GM21723 (cell line): ENCODE measurements around the gene SEMA3D.
A peak's percentile ranks its signal among the peaks of the same experiment; 100 is the strongest.

Source experiments
- ATAC-seq: cut with Tn5 transposase; IDR thresholded peaks from one replicate; pipeline ENCODE4 v1.9.1; 2021; ENCODE audit warnings: mild to moderate bottlenecking, moderate library complexity; ENCODE audit not compliant: unreplicated experiment

SEMA3D gene

DNA sequence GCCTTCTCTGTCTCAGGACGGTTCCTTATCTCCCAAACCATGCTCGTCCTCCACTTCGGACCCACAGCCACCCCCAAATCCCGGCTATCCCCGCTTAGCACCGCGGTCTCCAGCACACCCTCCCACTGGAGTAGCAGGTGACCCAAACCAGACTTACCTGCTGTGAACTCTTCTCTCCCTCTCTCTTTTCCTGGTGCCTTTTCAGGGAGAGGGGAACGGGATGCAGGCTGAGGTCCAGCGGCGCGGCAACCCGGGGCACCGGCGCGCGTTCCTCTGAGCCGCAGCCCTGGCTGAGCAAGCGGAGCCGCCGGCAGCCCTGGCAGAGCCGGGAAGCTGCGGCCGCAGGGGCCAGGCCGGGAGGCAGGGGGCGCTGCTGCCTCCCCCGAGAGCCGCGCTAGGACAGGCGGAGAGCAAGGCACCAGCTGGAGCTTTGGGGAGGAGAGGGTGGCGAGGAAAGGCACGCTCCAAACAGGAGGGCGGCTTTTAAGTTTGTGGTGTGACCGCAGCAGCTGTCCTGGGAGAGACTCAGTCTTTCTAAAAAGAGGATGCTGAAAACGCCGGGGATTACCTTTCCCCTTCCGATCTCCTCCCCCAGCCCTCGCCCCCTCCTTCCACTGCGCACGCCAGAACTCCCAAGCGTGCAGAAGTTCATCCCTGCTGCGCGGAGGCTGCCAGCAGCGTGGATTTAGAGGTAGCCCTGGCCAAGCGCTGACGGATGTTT, at the start of gene SEMA3D:
Gene SEMA3D (minus strand): TSS at position 536 of the 721 bp plus-strand sequence. CDS start 65,165 bp downstream, outside the sequence.
- ATAC-seq, result peak; percentile 96

DNA sequence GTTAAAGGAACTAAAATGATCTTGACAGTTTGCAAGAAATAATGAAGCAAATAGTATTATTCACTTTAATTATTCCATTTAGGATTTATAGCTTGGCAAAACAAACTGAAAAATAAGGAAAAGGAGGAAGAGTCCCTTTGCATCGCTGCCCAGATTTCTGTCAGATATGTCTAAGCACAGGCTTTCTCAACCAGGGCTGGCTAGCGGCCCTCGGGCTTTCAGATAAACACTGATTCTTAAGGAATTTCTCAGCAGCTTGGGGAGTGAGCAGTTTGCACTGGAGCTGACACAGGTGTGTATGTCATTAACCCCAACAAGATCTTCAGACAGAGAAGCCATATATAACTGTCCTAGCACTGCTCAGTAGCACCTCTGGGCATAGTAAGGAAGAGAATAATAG, 47.9 kb upstream of the SEMA3D start:
- no peak for ATAC-seq

DNA sequence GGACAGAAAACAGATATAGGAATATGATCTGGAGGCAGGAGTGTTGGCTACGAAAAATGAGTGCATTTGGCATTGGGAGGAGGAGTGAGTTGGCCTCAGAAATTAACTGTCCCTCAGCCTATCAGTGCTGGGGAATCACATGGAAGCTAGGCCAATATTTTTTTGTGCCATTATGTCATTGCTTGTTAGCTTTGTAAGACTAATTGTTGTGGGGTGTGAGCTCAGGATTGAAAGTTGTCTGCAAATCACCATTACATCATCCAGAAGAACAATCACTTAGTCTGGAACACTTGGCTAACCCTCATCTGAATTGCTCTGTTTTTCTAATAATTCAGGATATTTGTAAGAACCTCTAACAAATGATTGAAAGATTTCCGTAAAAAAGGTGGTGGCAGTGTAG, 45.2 kb upstream of the SEMA3D start:
- no peak for ATAC-seq

DNA sequence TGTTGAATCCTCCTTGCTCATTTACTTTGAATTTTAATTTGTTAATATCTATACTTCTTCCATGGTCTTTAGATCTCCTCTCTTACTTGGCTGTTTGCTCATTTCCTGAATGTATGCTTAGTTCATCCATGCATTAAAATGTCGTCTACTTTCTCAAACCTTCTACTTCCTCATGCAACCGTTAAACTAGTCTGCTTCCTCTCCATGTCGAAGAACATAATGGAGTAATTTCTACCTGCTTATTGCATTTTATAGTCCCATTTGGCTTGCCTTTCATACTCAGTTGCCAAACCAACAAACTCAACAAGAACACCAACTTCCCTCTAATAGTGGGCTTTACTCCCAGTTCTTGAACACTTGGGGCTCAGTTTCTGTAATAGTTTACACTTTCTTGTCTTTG, 43.8 kb upstream of the SEMA3D start:
- no peak for ATAC-seq

DNA sequence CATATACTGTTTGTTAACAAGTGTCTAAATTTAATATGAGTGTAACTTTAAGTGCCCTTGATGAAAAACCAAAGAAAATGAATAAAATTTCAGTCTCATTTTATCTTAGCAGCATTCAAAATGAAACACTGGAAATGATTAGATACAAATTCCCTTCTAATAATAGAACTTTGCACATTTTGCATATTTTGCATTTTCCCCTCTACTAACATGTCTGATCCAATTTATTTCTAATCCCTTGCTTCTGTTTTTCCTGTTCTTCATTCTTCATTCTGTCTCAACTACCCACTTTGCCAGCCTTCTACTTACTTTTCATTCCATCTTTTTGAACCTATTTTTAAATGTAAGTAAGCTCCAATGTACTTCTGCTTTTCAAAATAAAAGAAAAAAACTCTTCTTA, 42.7 kb upstream of the SEMA3D start:
- ATAC-seq, result no peak

DNA sequence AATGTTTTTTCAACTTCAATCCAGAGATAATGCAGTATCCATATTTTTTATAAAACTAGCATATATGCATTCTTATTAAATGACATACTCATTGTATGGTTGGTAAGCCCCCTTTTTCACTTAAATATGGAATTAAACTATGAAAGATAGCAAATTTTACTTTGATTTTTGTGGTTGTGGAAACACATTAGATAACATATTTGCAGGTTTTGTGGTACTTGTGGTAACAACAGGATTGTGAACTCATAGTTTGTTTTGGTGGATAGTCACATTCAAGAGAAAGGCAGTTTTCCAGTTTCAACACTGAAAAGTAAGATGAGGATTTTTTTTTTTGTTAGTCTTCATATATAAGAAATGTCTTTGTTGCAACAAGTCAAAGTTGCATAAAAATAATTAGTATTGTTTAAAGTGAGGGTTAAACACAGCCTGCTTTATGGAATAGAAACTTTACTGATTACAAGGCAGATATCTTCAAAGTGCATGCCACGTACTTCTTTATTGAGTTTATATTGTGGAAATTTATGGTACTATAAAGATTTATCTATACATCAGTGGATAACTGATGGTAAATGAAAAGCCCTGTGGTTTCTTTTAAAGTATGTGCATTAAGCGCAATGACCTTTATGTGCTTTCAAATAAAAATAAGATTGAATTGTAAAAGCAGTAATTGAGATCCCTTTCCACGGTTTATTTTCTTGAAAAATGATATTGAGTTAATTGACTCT, 39.7 kb upstream of the SEMA3D start:
- no peak for ATAC-seq

DNA sequence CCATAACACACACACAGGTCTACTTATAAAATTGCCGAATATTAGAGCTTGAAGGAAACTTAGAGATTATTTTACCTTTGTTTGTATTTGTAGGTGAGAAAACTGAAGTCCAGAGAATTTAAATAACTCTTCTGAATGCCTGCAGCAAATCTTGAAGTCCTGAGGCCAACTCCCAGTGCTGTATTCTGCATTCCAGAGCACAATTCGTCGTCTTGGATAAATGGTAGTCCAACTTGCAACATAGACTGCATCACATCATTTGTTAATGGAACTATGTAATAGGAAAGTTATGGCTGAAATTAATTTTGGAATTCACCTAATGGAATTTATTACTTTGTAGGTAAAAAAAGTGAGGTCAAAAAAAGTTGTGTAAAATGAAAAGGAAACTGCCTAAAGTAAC, 37.3 kb upstream of the SEMA3D start:
- no peak for ATAC-seq

DNA sequence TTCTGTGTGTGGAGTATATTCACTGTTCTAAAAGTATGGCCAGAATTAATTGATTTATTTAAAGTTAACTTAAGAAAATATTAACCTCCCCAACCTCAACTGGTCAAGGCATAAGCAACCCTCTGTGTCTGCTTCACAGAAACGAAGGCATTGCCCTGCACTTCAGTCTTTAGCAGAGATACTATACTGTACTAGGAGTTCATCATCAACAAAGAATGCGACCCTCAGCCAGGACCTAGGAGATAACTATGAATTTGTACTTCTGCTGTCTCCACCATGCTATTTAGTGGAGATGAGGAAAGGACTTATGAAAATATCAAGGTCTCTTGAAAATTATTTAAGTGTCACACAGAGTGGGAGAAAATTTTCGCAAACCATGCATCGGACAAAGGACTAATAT, 35.7 kb upstream of the SEMA3D start:
- ATAC-seq, result no peak

DNA sequence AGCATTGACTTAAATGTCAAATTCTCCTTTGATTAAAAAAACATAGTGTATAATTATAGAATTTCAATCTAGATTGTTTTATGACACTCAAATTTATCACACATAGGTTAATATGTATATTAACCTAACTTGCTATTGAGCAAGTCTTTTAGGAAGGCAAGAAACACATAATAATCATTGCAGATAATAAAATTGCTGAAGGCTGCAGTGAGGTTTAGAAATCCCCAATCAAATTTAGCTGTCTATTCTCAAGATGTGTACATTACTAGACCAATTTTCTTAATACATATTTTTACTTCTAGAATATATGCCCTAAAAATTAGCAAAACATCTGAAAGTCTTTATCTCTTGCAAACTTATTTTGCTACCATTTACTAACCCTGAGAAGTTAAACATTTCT, 34.9 kb upstream of the SEMA3D start:
- no peak for ATAC-seq

DNA sequence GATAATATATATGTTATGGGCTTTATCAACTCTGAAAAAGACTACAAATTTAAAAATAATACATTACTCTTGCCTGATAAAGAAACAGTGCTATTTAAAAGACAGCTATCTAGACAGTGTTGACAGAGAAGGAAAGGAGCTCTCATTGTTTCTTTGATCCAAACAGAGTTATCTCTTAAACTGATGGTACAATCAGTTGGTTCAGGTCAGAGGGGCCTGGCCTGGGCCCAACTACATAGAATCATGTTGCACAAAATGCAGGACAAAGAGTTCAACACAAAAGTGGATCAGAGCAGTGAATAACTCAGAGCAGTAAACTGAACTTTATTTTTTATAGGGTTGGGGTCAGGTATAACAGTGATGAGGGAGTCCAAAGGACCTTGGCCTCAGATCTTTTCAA, 33.8 kb upstream of the SEMA3D start:
- no peak for ATAC-seq

DNA sequence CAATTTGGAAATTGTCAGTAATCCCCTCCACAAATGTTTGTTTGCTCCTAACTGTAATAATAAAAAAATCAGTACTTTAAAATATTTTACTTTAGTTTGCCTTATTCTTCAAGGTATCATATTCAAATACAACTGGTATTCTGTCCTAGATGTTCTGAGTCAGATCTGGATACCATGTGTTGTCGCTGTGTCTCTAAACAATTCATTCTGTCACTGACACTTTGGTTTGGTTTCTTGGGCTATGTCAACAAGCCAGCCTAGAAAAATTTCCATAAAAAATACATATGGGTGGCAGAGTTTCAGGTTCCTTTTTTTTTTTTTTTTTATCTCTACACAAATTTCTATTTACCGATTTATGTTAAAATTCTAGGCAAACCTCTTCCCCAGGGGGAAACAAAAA, 33.2 kb upstream of the SEMA3D start:
- no peak for ATAC-seq

DNA sequence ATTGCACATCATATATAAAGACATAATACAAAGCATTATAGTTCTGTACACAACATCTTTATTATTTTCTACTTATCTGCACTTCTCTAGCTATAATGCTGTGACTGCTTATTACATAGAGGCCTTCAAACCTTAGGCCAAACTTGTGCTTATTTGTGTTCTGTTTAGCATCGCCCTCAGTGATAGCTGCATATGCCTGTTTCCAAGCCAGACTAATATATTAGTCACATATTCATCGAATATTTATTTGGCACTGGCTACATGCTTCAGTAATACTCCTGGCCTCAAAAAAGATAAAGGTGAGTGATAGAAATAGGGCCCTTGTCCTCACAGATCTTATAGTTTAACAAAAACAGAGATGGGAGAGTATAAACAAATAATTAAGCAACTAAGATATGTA, 30.2 kb upstream of the SEMA3D start:
- no peak for ATAC-seq

DNA sequence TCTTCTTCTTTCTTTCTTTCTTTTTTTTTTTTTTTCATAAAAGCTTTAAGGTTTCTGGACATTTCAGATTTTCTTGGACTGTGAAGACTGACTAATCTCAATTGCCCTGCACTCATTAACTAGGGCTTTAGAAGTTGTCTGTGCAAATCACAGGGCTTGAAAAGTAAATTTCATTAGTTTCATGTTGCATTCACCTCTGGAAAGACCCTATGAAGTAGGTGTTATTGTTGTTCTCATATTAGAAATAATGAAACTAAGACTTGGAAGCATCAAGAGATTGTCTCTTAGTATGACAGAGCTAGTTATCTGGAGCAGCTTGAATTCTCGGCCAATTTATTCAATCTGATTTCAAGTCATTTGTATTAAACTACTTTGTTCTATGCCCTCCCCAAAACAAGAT, 28.2 kb upstream of the SEMA3D start:
- ATAC-seq, result peak; percentile 90

DNA sequence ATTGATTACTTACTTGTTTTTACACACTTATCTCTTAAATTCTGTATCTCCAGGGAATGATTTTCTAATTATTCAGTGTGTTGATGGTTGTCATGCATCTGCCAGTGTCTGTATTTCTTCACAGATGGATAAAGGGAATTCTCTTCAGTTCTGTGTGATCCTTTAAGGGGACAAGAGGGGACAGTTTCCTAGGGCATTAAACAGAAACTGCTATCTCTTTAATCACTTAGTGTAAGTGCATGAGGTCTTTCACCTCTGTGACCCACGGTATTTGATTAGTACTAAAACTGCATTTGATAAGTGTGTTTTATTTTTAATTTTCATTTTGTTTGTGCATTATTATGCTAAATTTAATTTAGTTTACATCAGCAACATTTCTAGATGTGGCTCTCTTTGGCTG, 26.6 kb upstream of the SEMA3D start:
- ATAC-seq, result no peak

DNA sequence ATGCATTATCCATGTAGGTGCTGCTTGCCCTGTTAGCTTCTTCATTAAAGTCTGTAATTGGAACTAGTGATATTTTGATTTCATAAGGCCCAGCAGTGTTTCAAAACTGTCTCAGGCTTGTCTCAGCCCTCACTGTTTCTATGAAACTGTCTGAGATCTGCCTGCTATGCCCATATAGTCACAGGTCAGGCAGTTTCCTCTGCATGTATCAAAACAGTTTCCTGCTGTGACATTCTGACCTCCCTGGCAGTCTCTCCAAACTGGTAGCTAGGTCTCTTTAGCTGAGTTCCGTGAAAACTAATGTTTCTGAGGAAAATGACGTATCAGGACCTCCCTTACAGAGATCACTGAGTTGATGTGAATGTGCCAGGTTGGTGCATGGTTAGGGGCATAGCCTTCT, 18.9 kb upstream of the SEMA3D start:
- no peak for ATAC-seq

DNA sequence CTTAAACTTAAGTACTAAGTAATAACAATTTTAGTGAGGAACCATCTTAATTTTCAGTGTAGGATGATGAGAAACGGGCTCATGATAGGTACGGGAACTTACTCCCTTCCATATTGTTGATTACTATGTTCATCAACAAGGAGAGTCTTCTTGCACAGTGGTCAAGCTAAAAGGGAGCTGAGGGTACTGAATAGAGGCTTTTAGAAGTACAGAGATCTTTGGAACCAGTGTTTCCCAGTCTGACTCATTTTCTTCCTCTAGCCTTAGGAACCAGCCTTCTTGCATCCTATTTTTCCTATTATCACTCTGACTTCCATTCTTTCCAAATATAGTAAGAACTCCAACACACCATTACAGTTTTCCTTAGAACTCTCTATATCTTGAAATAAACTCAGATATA, 17.6 kb upstream of the SEMA3D start:
- no peak for ATAC-seq

DNA sequence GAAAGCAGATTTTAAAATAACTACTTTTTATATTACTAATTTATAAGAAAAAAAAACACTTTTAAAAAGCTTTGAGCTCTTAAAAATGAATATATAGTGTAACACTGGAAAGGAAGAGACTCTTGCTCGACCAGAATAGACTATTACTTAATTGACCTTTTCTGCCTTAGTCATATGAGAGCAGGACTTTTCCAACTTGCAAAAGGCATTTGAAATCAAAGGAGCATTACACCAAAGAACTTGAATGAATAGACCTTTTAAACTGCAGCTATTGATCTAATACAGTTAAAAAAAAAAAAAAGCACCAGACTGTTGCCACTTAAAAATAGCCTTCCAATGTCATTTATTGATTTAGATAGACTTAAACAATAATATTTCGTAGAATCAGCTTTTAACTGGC, 17.2 kb upstream of the SEMA3D start:
- no peak for ATAC-seq

DNA sequence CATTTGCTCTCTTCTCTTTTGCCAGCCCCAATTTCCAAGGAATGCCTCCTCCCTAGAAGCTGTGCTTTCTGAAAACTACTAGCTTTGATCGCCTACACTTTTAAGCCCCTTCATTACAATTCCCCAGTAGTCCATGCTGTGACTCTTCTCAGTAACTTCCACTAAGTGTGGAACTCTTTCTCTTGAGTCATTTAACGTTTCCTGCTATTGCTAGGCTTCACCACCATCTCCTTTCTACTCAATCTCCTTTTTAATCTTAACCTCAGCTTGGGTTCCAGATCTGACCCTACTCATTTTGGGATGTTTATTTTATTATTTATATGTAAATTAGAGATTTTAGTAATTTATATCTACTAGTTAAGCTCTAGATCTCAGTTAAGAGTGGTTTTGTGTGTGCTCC, 14.4 kb upstream of the SEMA3D start:
- no peak for ATAC-seq

DNA sequence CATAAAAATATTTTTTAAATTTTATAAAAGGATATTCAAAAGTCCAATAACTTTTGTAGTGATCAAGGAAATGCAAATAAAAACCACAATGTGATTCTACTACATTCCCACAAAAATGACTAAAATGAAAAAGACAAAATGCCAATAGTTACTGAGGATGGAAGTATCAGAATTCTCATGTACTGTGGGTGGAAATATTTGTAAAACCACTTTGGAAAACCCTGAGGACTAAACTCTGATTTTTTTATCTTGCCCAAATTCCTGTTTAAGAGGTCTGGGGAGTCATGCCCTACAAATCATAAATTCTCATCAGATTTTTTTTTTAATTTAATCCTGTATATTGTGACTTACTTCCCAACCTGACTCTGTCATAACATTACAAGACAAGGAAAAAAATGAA, 9.8 kb upstream of the SEMA3D start:
- ATAC-seq, result no peak

DNA sequence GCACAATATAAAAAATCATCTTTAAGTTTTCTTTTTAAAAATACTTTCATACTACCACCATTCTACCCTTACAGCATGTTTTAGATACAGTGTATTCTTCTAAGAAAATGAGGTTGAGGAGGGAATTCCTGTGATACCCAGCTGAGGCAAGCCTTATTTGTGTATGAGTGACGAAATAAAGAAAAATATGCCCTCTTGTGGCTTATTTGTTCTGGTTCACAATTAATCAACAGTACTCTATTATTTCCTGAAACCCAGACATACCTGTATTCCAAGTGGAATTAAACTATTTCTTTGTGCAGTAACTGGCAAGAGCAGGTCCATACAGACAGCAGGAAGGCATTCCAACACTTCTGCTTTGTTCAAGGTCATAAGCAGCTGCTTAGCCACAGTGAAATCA, 4.5 kb upstream of the SEMA3D start:
- no peak for ATAC-seq

DNA sequence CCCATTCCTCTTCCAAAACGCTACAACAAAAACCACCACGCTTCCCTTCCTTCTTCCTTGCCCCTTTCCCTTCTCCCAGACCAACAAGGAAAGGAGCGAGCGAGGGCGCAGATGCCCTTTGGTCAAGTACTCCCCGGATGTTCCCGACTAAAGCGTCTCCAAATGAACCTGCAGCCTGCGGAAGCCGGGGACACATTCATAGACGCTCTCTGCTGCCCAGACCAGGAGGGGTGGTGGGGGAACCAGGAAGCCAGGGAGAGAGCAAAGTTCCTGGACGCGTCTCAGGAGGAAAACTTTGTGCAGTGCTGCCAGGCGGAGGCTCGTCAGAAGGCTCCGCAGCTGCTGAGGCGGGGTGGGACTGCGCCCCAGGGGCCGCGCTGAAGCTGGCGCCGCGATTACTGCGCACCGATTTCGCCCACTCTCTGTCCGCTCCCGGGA, 754 bp downstream of the SEMA3D start:
- peak; percentile 24 for ATAC-seq

DNA sequence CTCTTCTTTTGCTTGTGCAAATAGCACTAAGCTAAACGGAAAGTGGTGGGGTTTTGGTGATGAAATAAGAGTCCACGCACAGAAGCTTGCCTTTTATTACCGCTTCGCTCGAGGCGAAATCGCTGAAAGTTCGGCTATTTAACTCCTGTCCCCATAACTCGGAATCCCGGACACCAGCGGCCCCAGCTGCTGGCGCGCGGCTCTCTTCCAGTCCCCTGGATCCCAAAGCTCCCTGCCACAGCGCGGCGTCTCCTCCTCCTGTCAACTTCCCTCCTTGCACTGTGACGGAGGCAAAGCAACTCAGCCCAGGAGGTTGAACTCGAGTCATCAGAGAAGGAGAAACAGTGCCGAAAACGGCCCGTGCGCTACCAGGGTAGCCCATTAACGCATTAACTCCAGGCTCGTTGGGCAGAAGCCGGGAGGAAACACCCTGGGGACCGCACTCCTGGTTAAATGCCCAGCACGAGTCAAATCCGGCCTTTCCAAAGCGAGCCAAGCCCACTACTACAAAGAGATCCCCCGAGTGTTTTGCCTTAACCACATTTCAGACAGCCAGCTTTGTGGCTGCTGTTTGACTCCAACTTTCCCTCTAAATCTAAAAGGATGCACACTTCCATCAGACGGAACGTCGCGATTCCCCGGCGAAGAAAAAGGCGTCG, 1.3 kb downstream of the SEMA3D start:
- no peak for ATAC-seq
